Thoracic aorta (tissue), 2 donors: Measurements from ENCODE around the gene NAB2. TPM values are rescaled to one million over a fixed set of nuclear protein-coding genes. Genes with fewer than 3 reads are reported as not detected.
A peak's percentile ranks its signal among the peaks of the same experiment; 100 is the strongest.

ENCODE experiments used
- ATAC-seq: fragments of 150-250 bp; one replicate; pipeline ENCODE4 v1.8.0; 2017; ENCODE audit warnings: low read depth; ENCODE audit not compliant: insufficient number of reproducible peaks, low FRiP score
- DNase-seq: peaks from one replicate; pipeline ENCODE4 v3.0.0-alpha.2; 2020; ENCODE audit warnings: low spot score
- H3K27ac ChIP-seq, 2 donors: fragments of 200-600 bp; sonication (generic); 1 replicate in 1 of 2; 2 replicates in 1 of 2; pipeline ENCODE4 v1.5.1; 2016; ENCODE audit warnings: mild to moderate bottlenecking in 2 of 2, moderate library complexity in 2 of 2
- H3K27me3 ChIP-seq: fragments of 200-600 bp; sonication (generic); replicated peaks from 2 replicates; pipeline ENCODE4 v1.6.0; 2016; ENCODE audit warnings: mild to moderate bottlenecking; ENCODE audit not compliant: insufficient read depth
- H3K36me3 ChIP-seq: fragments of 200-600 bp; sonication (generic); one replicate; pipeline ENCODE4 v1.5.1; 2016
- H3K4me1 ChIP-seq, 2 donors: fragments of 200-600 bp; sonication (generic); 1 replicate in 1 of 2; 2 replicates in 1 of 2; pipeline versions ENCODE4 v1.5.1 to v1.6.0; 2016; ENCODE audit warnings: low read depth in 2 of 2, mild to moderate bottlenecking in 1 of 2; ENCODE audit not compliant: control insufficient read depth in 1 of 2
- H3K4me3 ChIP-seq: fragments of 200-600 bp; sonication (generic); 2 replicates; pipeline ENCODE4 v1.5.1; 2016; ENCODE audit warnings: mild to moderate bottlenecking
- H3K9me3 ChIP-seq: fragments of 200-600 bp; sonication (generic); 2 replicates; pipeline ENCODE4 v1.5.1; 2016
- CTCF ChIP-seq: fragments of 200-600 bp; sonication (generic); IDR thresholded peaks from one replicate; pipeline ENCODE4 v1.5.1; 2019; ENCODE audit warnings: antibody characterized with exemption
- total RNA-seq, 2 donors: library from RNA; depleted of rRNA; stranded (reverse); fragments of >200 nt; gene quantifications; one replicate each; pipeline versions ENCODE4 v1.1.0 to v1.2.3, GENCODE V29; 2016

Gene NAB2
- total RNA-seq, 2 donors from 2014 or later: 30.5 to 39.3 TPM

DNA sequence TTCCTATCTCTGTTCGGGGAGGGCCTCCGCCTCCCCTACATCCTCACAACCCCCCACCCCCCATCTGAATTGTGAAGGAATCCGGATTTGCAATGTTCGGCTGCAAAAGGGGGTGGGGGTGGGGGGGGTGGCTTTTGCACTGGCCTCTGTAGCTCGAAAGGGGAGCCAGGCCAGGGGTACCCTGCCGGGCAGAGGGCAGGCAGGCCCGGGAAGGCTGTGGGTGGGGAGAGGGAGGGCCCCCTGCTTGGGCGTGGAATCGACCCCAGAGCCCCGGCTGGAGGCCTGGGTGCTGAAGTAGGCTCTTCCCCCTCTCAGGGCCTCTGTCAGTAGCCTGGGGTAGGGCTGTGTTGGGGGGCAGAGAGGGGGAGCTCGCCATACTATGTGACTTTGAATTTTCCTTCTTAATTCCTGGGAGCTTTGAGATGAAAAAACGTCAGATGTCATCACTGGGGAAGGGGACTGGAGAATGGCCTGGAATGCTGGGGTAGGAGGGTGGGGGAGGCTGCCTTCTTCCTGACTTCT lies 40.5 kb downstream of the NAB2 start:
- Histone ChIP-seq H3K4me1 (peaks cover 43 to 52% of the 10 kb centered on the region in 2 donors), H3K27ac (peak overlapping the region; percentile 80 to 99), H3K9me3 (no peaks in the 10 kb centered on the region), H3K36me3 (no peaks in the 10 kb centered on the region), H3K4me3 (peak overlapping the region; percentile 94), H3K27me3 (no peaks in the 10 kb centered on the region)
- TF ChIP-seq CTCF: no peak
- DNase-seq (no peak), ATAC-seq (no peak)

DNA sequence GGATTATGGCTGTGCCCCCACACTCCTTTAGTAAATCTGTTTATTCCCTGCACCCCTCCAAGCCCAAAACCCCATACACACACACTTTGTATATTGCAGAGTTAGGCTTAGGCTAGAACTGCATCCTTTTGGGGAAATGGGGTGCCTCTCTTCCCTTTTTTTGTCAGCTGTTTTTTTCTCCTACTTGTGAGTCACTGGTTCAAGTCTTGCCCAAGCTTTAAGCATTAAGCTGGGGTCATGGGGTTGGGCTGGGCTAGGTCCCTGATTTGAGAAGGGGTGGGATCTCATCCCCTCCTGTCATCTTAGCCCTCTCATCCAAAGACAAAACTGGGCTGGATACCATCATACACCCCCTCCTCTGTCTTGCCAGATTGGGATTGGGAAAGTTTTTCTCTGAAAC lies 41.0 kb downstream of the NAB2 start:
- ATAC-seq: no peak
- peaks cover 48 to 57% of the 10 kb centered on the region in 2 donors for H3K4me1 ChIP-seq
- no peak for DNase-seq
- H3K9me3 ChIP-seq: no peaks in the 10 kb centered on the region
- H3K36me3 ChIP-seq: no peaks in the 10 kb centered on the region
- H3K4me3 ChIP-seq: peak overlapping the region; percentile 94
- H3K27ac ChIP-seq: peak overlapping the region; percentile 80 to 99
- no peak for TF ChIP-seq CTCF
- no peaks in the 10 kb centered on the region for H3K27me3 ChIP-seq

- no peaks in the 10 kb centered on the region for H3K27me3 ChIP-seq
- no peak for DNase-seq
- peak overlapping the region; percentile 80 to 99 for H3K27ac ChIP-seq
- no peak for ATAC-seq
- H3K36me3 ChIP-seq: no peaks in the 10 kb centered on the region
- no peaks in the 10 kb centered on the region for H3K9me3 ChIP-seq
- H3K4me1 ChIP-seq: peaks cover 59 to 68% of the 10 kb centered on the region in 2 donors
- TF ChIP-seq CTCF: no peak
- H3K4me3 ChIP-seq: peak overlapping the region; percentile 94
Measured at GRCh38 chr12:57130941-57131340, 42.0 kb downstream of the NAB2 start.

GRCh38 chr12:57131896-57132744 lies 43.2 kb downstream of the NAB2 start:
- DNase-seq: no peak
- Histone ChIP-seq H3K9me3 (no peaks in the 10 kb centered on the region), H3K27me3 (no peaks in the 10 kb centered on the region), H3K27ac (peak overlapping the region; percentile 80 to 99), H3K4me3 (peak overlapping the region; percentile 94), H3K36me3 (no peaks in the 10 kb centered on the region), H3K4me1 (peaks cover 65 to 72% of the 10 kb centered on the region in 2 donors)
- no peak for TF ChIP-seq CTCF
- no peak for ATAC-seq

DNA sequence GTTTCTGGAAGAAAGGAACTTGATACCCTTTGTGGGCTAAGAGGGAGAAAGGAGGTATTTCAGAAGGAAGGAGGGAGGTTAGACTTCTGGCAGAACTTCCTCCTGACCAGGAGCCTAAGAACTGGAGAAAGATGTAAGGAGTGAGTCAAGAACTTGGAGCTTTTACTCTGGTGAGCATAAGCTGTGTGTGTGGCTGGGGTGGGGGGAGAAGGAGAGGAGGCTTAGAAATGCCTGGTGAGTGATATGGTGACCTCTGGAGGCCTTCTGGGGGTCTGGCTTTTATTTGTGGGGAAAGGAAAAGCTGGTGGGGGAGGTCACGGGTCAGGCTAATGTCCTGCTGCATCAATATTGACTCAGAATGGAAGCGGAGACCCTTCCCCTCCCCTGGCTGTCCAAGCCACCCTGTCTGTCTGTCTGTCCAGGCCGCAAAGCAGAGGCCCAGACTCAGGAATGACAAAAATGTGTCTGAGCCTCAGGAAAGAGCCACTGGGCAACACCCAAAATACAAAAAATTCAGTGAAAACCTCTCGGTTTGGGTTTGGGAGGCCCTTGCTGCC lies 44.2 kb downstream of the NAB2 start:
- Histone ChIP-seq H3K27ac (peak overlapping the region; percentile 80 to 99), H3K4me3 (peak overlapping the region; percentile 94), H3K36me3 (no peaks in the 10 kb centered on the region), H3K9me3 (no peaks in the 10 kb centered on the region), H3K27me3 (no peaks in the 10 kb centered on the region), H3K4me1 (peaks cover 67 to 80% of the 10 kb centered on the region in 2 donors)
- ATAC-seq: no peak
- TF ChIP-seq CTCF: no peak
- no peak for DNase-seq
